GM12873 (cell line): ENCODE results near the gene NSL1.

ENCODE experiments used
- CTCF ChIP-seq: IDR thresholded peaks from 2 replicates; pipeline ENCODE4 v1.5.1; 2012; ENCODE audit warnings: low read depth, mild to moderate bottlenecking, moderate library complexity, low read length, control low read depth; ENCODE audit not compliant: insufficient read depth; ENCODE audit errors: missing control alignments

The NSL1 gene

GRCh38 chr1:212696721-212697331, 94.8 kb downstream of the NSL1 start:
- TF ChIP-seq CTCF: no peak

- no peak for TF ChIP-seq CTCF
These were observed 98.6 kb downstream of the NSL1 start for GRCh38 chr1:212692774-212693644.

GRCh38 chr1:212691561-212692071, 100.0 kb downstream of the NSL1 start:
- TF ChIP-seq CTCF: no peak

GRCh38 chr1:212690816-212691403, 100.7 kb downstream of the NSL1 start:
- TF ChIP-seq CTCF: no peak

GRCh38 chr1:212689758-212690529, 101.6 kb downstream of the NSL1 start:
- TF ChIP-seq CTCF: no peak

- no peak for TF ChIP-seq CTCF
These were observed 102.3 kb downstream of the NSL1 start for GRCh38 chr1:212689196-212689725.
